Esophagus (tissue), 2 donors: ENCODE data around the gene BBOX1. TPM values are rescaled to one million over a fixed set of nuclear protein-coding genes. Genes with fewer than 3 reads are reported as not detected.
"Not testable (repeated sequence)": the region's sequence is repeated elsewhere in the genome, so short reads cannot be mapped to it uniquely, and the experiment has no call there.

Experiments
- H3K27ac ChIP-seq, 2 donors: one replicate each; pipeline ENCODE4 v1.5.1; 2013; ENCODE audit warnings: low read depth in 2 of 2, mild to moderate bottlenecking in 2 of 2, inconsistent platforms in 1 of 2, low read length in 1 of 2, moderate library complexity in 1 of 2
- H3K27me3 ChIP-seq, 2 donors: one replicate each; pipeline ENCODE4 v1.6.1; 2013; ENCODE audit warnings: low read length in 2 of 2, control low read depth in 1 of 2, mild to moderate bottlenecking in 1 of 2; ENCODE audit not compliant: insufficient read depth in 2 of 2, control insufficient read depth in 1 of 2
- H3K36me3 ChIP-seq, 2 donors: one replicate each; pipeline ENCODE4 v1.6.1; 2013; ENCODE audit warnings: low read length in 1 of 2; ENCODE audit not compliant: control insufficient read depth in 2 of 2, insufficient read depth in 2 of 2
- H3K4me1 ChIP-seq, 2 donors: one replicate each; pipeline ENCODE4 v1.6.1; 2013; ENCODE audit warnings: low read length in 1 of 2; ENCODE audit not compliant: control insufficient read depth in 2 of 2, insufficient read depth in 2 of 2
- H3K4me3 ChIP-seq, 2 donors: one replicate each; pipeline ENCODE4 v1.5.1; 2013; ENCODE audit warnings: low read length in 2 of 2, mild to moderate bottlenecking in 2 of 2, low read depth in 1 of 2, moderate library complexity in 1 of 2
- H3K9me3 ChIP-seq, 2 donors: one replicate each; pipeline ENCODE4 v1.6.1; 2013; ENCODE audit warnings: mild to moderate bottlenecking in 2 of 2, low read depth in 1 of 2, low read length in 1 of 2, moderate library complexity in 1 of 2; ENCODE audit not compliant: control insufficient read depth in 2 of 2, insufficient read depth in 1 of 2
- WGBS, 2 donors: extraction: QIAGEN DNeasy Blood & Tissue Kit; methylation state at CpG; one replicate each; pipeline ENCODE4 v1.1.7; 2013; 5-methylcytosine and 5-hydroxymethylcytosine counted together
- polyA plus RNA-seq, 2 donors: library from polyadenylated mRNA; stranded (reverse); fragments of 200-250 nt; gene quantifications; one replicate each; pipeline ENCODE4 v1.2.3, GENCODE V29; 2013
- donor health status: healthy with polysubstance abuse.
- donor health status: Bipolar disorder and iron deficiency.

BBOX1 gene
- polyA plus RNA-seq, 2 donors = 12.7 to 14.1 TPM

- H3K27me3 ChIP-seq = no peaks in the 10 kb centered on the region
Observed at GRCh38 chr11:27089746-27090145, 49.1 kb downstream of the BBOX1 start.

GRCh38 chr11:27090357-27090948 is 49.8 kb downstream of the BBOX1 start:
- H3K4me3 ChIP-seq, H3K27me3 ChIP-seq, H3K27ac ChIP-seq, H3K36me3 ChIP-seq, H3K9me3 ChIP-seq, H3K4me1 ChIP-seq: not testable (repeated sequence)
- 72 to 83% methylated on average over 5 of the region's 5 CpGs for WGBS, 2 donors

More at GRCh38 chr11:27089746-27090145, 49.1 kb downstream of the BBOX1 start:
- H3K4me1 ChIP-seq = no peaks in the 10 kb centered on the region
- H3K4me3 ChIP-seq = no peak overlapping the region
- no peaks in the 10 kb centered on the region for H3K36me3 ChIP-seq
- H3K27ac ChIP-seq = no peak overlapping the region
- 74 to 80% methylated on average over 2 of the region's 2 CpGs for WGBS, 2 donors
- no peaks in the 10 kb centered on the region for H3K9me3 ChIP-seq

- Histone ChIP-seq H3K9me3 (no peaks in the 10 kb centered on the region), H3K4me3 (no peak overlapping the region), H3K27ac (no peak overlapping the region), H3K4me1 (no peaks in the 10 kb centered on the region), H3K36me3 (no peaks in the 10 kb centered on the region), H3K27me3 (no peaks in the 10 kb centered on the region)
- 40 to 61% methylated on average over 2 of the region's 2 CpGs for WGBS, 2 donors
Observed at GRCh38 chr11:27094120-27094519, 53.5 kb downstream of the BBOX1 start.

GRCh38 chr11:27095059-27095458 is 54.4 kb downstream of the BBOX1 start:
- no peaks in the 10 kb centered on the region for H3K4me1 ChIP-seq
- H3K9me3 ChIP-seq = no peaks in the 10 kb centered on the region
- no peaks in the 10 kb centered on the region for H3K27me3 ChIP-seq
- H3K27ac ChIP-seq = no peak overlapping the region
- 39 to 45% methylated on average over 2 of the region's 2 CpGs for WGBS, 2 donors
- no peak overlapping the region for H3K4me3 ChIP-seq
- no peaks in the 10 kb centered on the region for H3K36me3 ChIP-seq

- H3K27ac ChIP-seq = no peak overlapping the region
- no peaks in the 10 kb centered on the region for H3K4me1 ChIP-seq
- no peak overlapping the region for H3K4me3 ChIP-seq
- 30 to 38% methylated on average over 1 of the region's 1 CpG for WGBS, 2 donors
- no peaks in the 10 kb centered on the region for H3K9me3 ChIP-seq
- no peaks in the 10 kb centered on the region for H3K27me3 ChIP-seq
- no peaks in the 10 kb centered on the region for H3K36me3 ChIP-seq
Observed at GRCh38 chr11:27095887-27096286, 55.3 kb downstream of the BBOX1 start.

GRCh38 chr11:27097551-27097950 is 56.9 kb downstream of the BBOX1 start:
- Histone ChIP-seq H3K27me3 (no peaks in the 10 kb centered on the region), H3K4me3 (no peak overlapping the region), H3K4me1 (no peaks in the 10 kb centered on the region), H3K9me3 (no peaks in the 10 kb centered on the region), H3K27ac (no peak overlapping the region), H3K36me3 (no peaks in the 10 kb centered on the region)
- 78 to 84% methylated on average over 4 of the region's 4 CpGs for WGBS, 2 donors

- Histone ChIP-seq H3K27ac (no peak overlapping the region), H3K27me3 (no peaks in the 10 kb centered on the region), H3K4me1 (no peaks in the 10 kb centered on the region), H3K9me3 (no peaks in the 10 kb centered on the region), H3K4me3 (no peak overlapping the region), H3K36me3 (no peaks in the 10 kb centered on the region)
Observed at GRCh38 chr11:27100534-27100933, 59.9 kb downstream of the BBOX1 start.

GRCh38 chr11:27107548-27107947 is 66.9 kb downstream of the BBOX1 start:
- H3K27ac ChIP-seq = no peak overlapping the region
- H3K4me1 ChIP-seq = peaks cover 0 to 2% of the 10 kb centered on the region in 2 donors
- H3K36me3 ChIP-seq = no peaks in the 10 kb centered on the region
- H3K9me3 ChIP-seq = no peaks in the 10 kb centered on the region
- H3K27me3 ChIP-seq = no peaks in the 10 kb centered on the region
- H3K4me3 ChIP-seq = no peak overlapping the region

- Histone ChIP-seq H3K27ac (no peak overlapping the region), H3K9me3 (no peaks in the 10 kb centered on the region), H3K27me3 (no peaks in the 10 kb centered on the region), H3K4me1 (peaks cover 0 to 2% of the 10 kb centered on the region in 2 donors), H3K4me3 (no peak overlapping the region), H3K36me3 (no peaks in the 10 kb centered on the region)
- 80 to 82% methylated on average over 4 of the region's 4 CpGs for WGBS, 2 donors
Observed at GRCh38 chr11:27108809-27109208, 68.2 kb downstream of the BBOX1 start.

- no peaks in the 10 kb centered on the region for H3K36me3 ChIP-seq
- no peaks in the 10 kb centered on the region for H3K9me3 ChIP-seq
- peaks cover 0 to 2% of the 10 kb centered on the region in 2 donors for H3K4me1 ChIP-seq
- no peak overlapping the region for H3K4me3 ChIP-seq
- no peak overlapping the region for H3K27ac ChIP-seq
- no peaks in the 10 kb centered on the region for H3K27me3 ChIP-seq
- 38 to 59% methylated on average over 2 of the region's 2 CpGs for WGBS, 2 donors
Observed at GRCh38 chr11:27111896-27112295, 71.3 kb downstream of the BBOX1 start.
